ENCODE results near the gene PKP3.

DNA sequence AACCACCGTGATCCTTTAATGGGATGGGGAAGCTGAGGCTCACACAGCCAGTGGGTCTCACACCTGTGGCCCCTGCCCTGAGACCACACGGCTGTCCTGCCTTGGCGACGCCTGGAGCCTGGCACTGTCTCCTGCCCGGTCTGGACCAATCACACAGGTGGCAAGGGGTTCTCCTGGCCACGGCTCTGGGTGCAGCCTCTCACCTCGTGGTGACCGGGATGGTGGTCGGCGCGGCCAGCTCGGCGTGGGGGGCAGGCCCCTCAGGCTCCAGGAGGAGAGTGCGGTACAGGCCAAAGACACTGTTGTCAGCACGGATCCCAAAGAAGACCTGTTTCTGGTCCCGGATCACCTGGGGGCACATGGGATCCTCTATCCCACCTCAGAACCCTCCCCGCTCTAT, 39.1 kb downstream of the PKP3 start:
- TF ChIP-seq, protein P1, sequence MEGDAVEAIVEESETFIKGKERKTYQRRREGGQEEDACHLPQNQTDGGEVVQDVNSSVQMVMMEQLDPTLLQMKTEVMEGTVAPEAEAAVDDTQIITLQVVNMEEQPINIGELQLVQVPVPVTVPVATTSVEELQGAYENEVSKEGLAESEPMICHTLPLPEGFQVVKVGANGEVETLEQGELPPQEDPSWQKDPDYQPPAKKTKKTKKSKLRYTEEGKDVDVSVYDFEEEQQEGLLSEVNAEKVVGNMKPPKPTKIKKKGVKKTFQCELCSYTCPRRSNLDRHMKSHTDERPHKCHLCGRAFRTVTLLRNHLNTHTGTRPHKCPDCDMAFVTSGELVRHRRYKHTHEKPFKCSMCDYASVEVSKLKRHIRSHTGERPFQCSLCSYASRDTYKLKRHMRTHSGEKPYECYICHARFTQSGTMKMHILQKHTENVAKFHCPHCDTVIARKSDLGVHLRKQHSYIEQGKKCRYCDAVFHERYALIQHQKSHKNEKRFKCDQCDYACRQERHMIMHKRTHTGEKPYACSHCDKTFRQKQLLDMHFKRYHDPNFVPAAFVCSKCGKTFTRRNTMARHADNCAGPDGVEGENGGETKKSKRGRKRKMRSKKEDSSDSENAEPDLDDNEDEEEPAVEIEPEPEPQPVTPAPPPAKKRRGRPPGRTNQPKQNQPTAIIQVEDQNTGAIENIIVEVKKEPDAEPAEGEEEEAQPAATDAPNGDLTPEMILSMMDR (IDR thresholded peaks at IDR 0.05) = no peak
- no peak for TF ChIP-seq ZFX (IDR thresholded peaks at IDR 0.05; ENCODE audit: borderline replicate concordance)
